PC-9 (cell line): ENCODE results near the gene KIF6. TPM values are rescaled to one million over a fixed set of nuclear protein-coding genes. Genes with fewer than 3 reads are reported as not detected.

Experiments
- BruUV-seq: library from RNA; stranded (reverse); fragments of 400-500 nt; replicated peaks from 2 replicates; lab custom pipeline; 2021; lab: Mats Ljungman, UMichigan
- CTCF ChIA-PET: fragments of 300-600 bp; sonication (Branson Sonifier 250); formaldehyde crosslinking; loops from one replicate; lab custom pipeline; 2022; ENCODE audit warnings: antibody characterized with exemption; lab: Charles Lee
- POLR2A ChIA-PET: fragments of 300-600 bp; sonication (Branson Sonifier 250); formaldehyde crosslinking; loops from one replicate; lab custom pipeline; 2022; ENCODE audit warnings: antibody characterized with exemption; ENCODE audit not compliant: unreplicated experiment; lab: Charles Lee
- DNase-seq, 2 experiments: peaks; one replicate each; pipeline versions ENCODE4 v3.0.0 to v3.0.0-alpha.2; 2015 to 2022; ENCODE audit warnings: mixed read lengths in 1 of 2
- H2AFZ ChIP-seq: fragments of 200-600 bp; sonication (generic); 2 replicates; pipeline ENCODE4 v1.8.1; 2017; ENCODE audit warnings: antibody characterized with exemption
- H3F3A ChIP-seq: fragments of 200-600 bp; sonication (generic); 2 replicates; pipeline ENCODE4 v1.8.1; 2017; ENCODE audit warnings: antibody characterized with exemption, mild to moderate bottlenecking, low read depth; ENCODE audit not compliant: insufficient read depth
- H3K27ac ChIP-seq: fragments of 200-600 bp; sonication (generic); 2 replicates; pipeline ENCODE4 v1.6.1; 2016; ENCODE audit warnings: mixed run types
- H3K27me3 ChIP-seq: fragments of 200-600 bp; sonication (generic); 2 replicates; pipeline ENCODE4 v1.6.1; 2016; ENCODE audit warnings: low read depth, mixed run types; ENCODE audit not compliant: insufficient read depth
- H3K36me3 ChIP-seq: fragments of 200-600 bp; sonication (generic); 2 replicates; pipeline ENCODE4 v1.6.1; 2016; ENCODE audit warnings: low read depth, mixed run types
- H3K4me1 ChIP-seq: fragments of 200-600 bp; sonication (generic); replicated peaks from 2 replicates; pipeline ENCODE4 v1.6.1; 2016; ENCODE audit warnings: mixed run types; ENCODE audit not compliant: insufficient read depth
- H3K4me2 ChIP-seq: fragments of 200-600 bp; sonication (generic); 2 replicates; pipeline ENCODE4 v1.6.1; 2017; ENCODE audit warnings: mixed run types
- H3K4me3 ChIP-seq: fragments of 200-600 bp; sonication (generic); 2 replicates; pipeline ENCODE4 v1.6.1; 2016; ENCODE audit warnings: mixed run types
- H3K79me2 ChIP-seq: fragments of 200-600 bp; sonication (generic); 2 replicates; pipeline ENCODE4 v1.6.1; 2017; ENCODE audit warnings: low read depth, mixed run types
- H3K9me2 ChIP-seq: fragments of 200-600 bp; sonication (generic); 2 replicates; pipeline ENCODE4 v1.8.1; 2017; ENCODE audit warnings: mild to moderate bottlenecking; ENCODE audit not compliant: insufficient read depth
- H3K9me3 ChIP-seq: fragments of 200-600 bp; sonication (generic); 2 replicates; pipeline ENCODE4 v1.8.1; 2016; ENCODE audit warnings: low read depth; ENCODE audit not compliant: insufficient read depth
- H4K20me1 ChIP-seq: fragments of 200-600 bp; sonication (generic); 2 replicates; pipeline ENCODE4 v1.8.1; 2017; ENCODE audit not compliant: insufficient read depth
- CTCF ChIP-seq: fragments of 200-600 bp; sonication (generic); conservative IDR thresholded peaks from 2 replicates; pipeline ENCODE4 v1.6.1; 2017; ENCODE audit warnings: mixed run types, antibody characterized with exemption, mild to moderate bottlenecking, moderate library complexity
- EZH2 ChIP-seq: fragments of 200-600 bp; sonication (generic); IDR thresholded peaks from 2 replicates; pipeline ENCODE4 v1.8.0; 2017; ENCODE audit warnings: antibody characterized with exemption, low read depth
- intact Hi-C: fragments of 100-400 bp; cut with micrococcal nuclease; formaldehyde crosslinking; loops from one replicate; pipeline ENCODE4 v1.10.0; 2022; ENCODE audit not compliant: unreplicated experiment
- total RNA-seq: library from RNA; stranded (reverse); gene quantifications from 2 replicates; pipeline ENCODE4 v1.2.3, GENCODE V29; 2021

KIF6 gene
- total RNA-seq, 1 experiment from 2014 or later: not detected

GRCh38 chr6:39300739-39301138 is 424.5 kb downstream of the KIF6 start:
- H3K4me3 ChIP-seq: no peak overlapping the region
- DNase-seq: no peak
- H3K27ac ChIP-seq: no peak overlapping the region
- ChIA-PET CTCF (no interaction called here), POLR2A (no interaction called here)
- H3K27me3 ChIP-seq: no peaks in the 10 kb centered on the region
- H3K4me2 ChIP-seq: no peak overlapping the region
- intact Hi-C loops: loop anchor here (5.0 kb wide), 1 partner anchor 213 kb away; no protein-coding TSS in a partner anchor
- no peak overlapping the region for H2AFZ ChIP-seq
- H3F3A ChIP-seq: no peaks in the 10 kb centered on the region; the same call in 1 of the 2 replicates
- no peaks in the 10 kb centered on the region for H4K20me1 ChIP-seq
- no peaks in the 10 kb centered on the region for H3K79me2 ChIP-seq
- BruUV-seq: no TSS peak
- no peak for TF ChIP-seq EZH2
- TF ChIP-seq CTCF: no peak
- H3K9me3 ChIP-seq: no peaks in the 10 kb centered on the region
- no peaks in the 10 kb centered on the region for H3K9me2 ChIP-seq
- no peaks in the 10 kb centered on the region for H3K36me3 ChIP-seq
- H3K4me1 ChIP-seq: peaks cover 33% of the 10 kb centered on the region

- ChIA-PET CTCF (no interaction called here), POLR2A (no interaction called here)
- no peak overlapping the region for H2AFZ ChIP-seq
- no peaks in the 10 kb centered on the region for H3K36me3 ChIP-seq
- TF ChIP-seq EZH2: no peak
- no peak for TF ChIP-seq CTCF
- H3F3A ChIP-seq: no peaks in the 10 kb centered on the region; the same call in 1 of the 2 replicates
- H3K27ac ChIP-seq: no peak overlapping the region
- intact Hi-C loops: no loop called here
- H3K9me2 ChIP-seq: no peaks in the 10 kb centered on the region
- no peaks in the 10 kb centered on the region for H3K27me3 ChIP-seq
- no peaks in the 10 kb centered on the region for H3K9me3 ChIP-seq
- H3K79me2 ChIP-seq: no peaks in the 10 kb centered on the region
- BruUV-seq: no TSS peak
- peak overlapping the region; percentile 12; the same call in 1 of the 2 replicates for H3K4me2 ChIP-seq
- peaks cover 54% of the 10 kb centered on the region for H3K4me1 ChIP-seq
- peak; percentile 26 to 56 for DNase-seq
- no peaks in the 10 kb centered on the region for H4K20me1 ChIP-seq
- no peak overlapping the region for H3K4me3 ChIP-seq
These were observed 427.1 kb downstream of the KIF6 start for GRCh38 chr6:39298061-39298460.

GRCh38 chr6:39296745-39297640 is 428.2 kb downstream of the KIF6 start:
- Histone ChIP-seq H3K4me2 (no peak overlapping the region), H3K79me2 (no peaks in the 10 kb centered on the region), H3K4me3 (no peak overlapping the region), H3K9me3 (no peaks in the 10 kb centered on the region), H3K27ac (no peak overlapping the region), H3K9me2 (no peaks in the 10 kb centered on the region), H2AFZ (no peak overlapping the region), H4K20me1 (no peaks in the 10 kb centered on the region), H3K36me3 (no peaks in the 10 kb centered on the region), H3F3A (no peaks in the 10 kb centered on the region; the same call in 1 of the 2 replicates), H3K27me3 (no peaks in the 10 kb centered on the region), H3K4me1 (peaks cover 58% of the 10 kb centered on the region)
- no TSS peak for BruUV-seq
- ChIA-PET POLR2A (no interaction called here), CTCF (interaction anchor here (0.7 kb wide), 1 partner anchor 310 kb away, joined by 3 read pairs; no protein-coding TSS in a partner anchor)
- TF ChIP-seq EZH2: no peak
- no peak for TF ChIP-seq CTCF
- DNase-seq: peak in 1 of 2 experiments; percentile 55
- intact Hi-C loops: no loop called here
